IMR-90 (cell line): ENCODE measurements around the gene LIX1. TPM values are rescaled to one million over a fixed set of nuclear protein-coding genes. Genes with fewer than 3 reads are reported as not detected.

Experiments used
- ATAC-seq: fragments of 200-7000 bp; cut with Tn5 transposase; 2 replicates; pipeline ENCODE4 v1.9.1; 2020; ENCODE audit warnings: low read depth, mild to moderate bottlenecking, moderate library complexity
- BruUV-seq: library from RNA; stranded (reverse); fragments of 400-500 nt; replicated peaks from 2 replicates; lab custom pipeline; 2021; lab: Mats Ljungman, UMichigan
- CTCF ChIA-PET: fragments of 300-600 bp; formaldehyde crosslinking; extraction: SDS; loops from one replicate; lab custom pipeline; 2021; ENCODE audit warnings: antibody characterized with exemption; lab: Yijun Ruan, JAX
- POLR2A ChIA-PET: fragments of 300-600 bp; sonication (Branson Sonifier 250); formaldehyde crosslinking; loops from one replicate; lab custom pipeline; 2022; ENCODE audit warnings: antibody characterized with exemption; ENCODE audit not compliant: unreplicated experiment; lab: Charles Lee
- DNase-seq: peaks from one replicate; pipeline ENCODE4 v3.0.0; 2013
- H2AFZ ChIP-seq: replicated peaks from 2 replicates; pipeline ENCODE3; 2013; ENCODE audit warnings: low read length, mild to moderate bottlenecking; ENCODE audit not compliant: poor library complexity
- H2AK5ac ChIP-seq: 2 replicates; pipeline ENCODE4 v1.6.1; 2013; ENCODE audit warnings: low read depth, low read length, inconsistent platforms
- H2AK9ac ChIP-seq: replicated peaks from 2 replicates; pipeline ENCODE3; 2013; ENCODE audit warnings: mild to moderate bottlenecking, low read depth, low read length, moderate library complexity; ENCODE audit not compliant: poor library complexity
- H2BK120ac ChIP-seq: 2 replicates; pipeline ENCODE4 v1.6.1; 2013; ENCODE audit warnings: low read depth, low read length, inconsistent platforms
- H2BK15ac ChIP-seq: 3 replicates; pipeline ENCODE4 v1.6.1; 2013; ENCODE audit warnings: low read depth, low read length, inconsistent platforms
- H2BK20ac ChIP-seq: 2 replicates; pipeline ENCODE4 v1.6.1; 2013; ENCODE audit warnings: low read depth, mild to moderate bottlenecking, inconsistent platforms, low read length, moderate library complexity
- H2BK5ac ChIP-seq: 2 replicates; pipeline ENCODE4 v1.6.1; 2013; ENCODE audit warnings: mild to moderate bottlenecking, low read depth, low read length, inconsistent platforms; ENCODE audit not compliant: poor library complexity, severe bottlenecking
- H3K14ac ChIP-seq: replicated peaks from 2 replicates; pipeline ENCODE4 v1.6.1; 2013; ENCODE audit warnings: low read depth, low read length, inconsistent platforms
- H3K18ac ChIP-seq: 2 replicates; pipeline ENCODE4 v1.6.1; 2013; ENCODE audit warnings: low read depth, low read length, control low read depth
- H3K23ac ChIP-seq: 2 replicates; pipeline ENCODE4 v1.6.1; 2013; ENCODE audit warnings: low read depth, low read length, inconsistent platforms
- H3K27ac ChIP-seq: 2 replicates; pipeline ENCODE4 v1.5.1; 2013; ENCODE audit warnings: mild to moderate bottlenecking, control low read depth, low read length; ENCODE audit not compliant: insufficient read depth
- H3K27me3 ChIP-seq: 2 replicates; pipeline ENCODE4 v1.6.1; 2013; ENCODE audit warnings: low read length; ENCODE audit not compliant: control insufficient read depth, insufficient read depth
- H3K36me3 ChIP-seq: 2 replicates; pipeline ENCODE4 v1.6.1; 2013; ENCODE audit warnings: low read length, mixed read lengths; ENCODE audit not compliant: control insufficient read depth, insufficient read depth
- H3K4ac ChIP-seq: 2 replicates; pipeline ENCODE4 v1.6.1; 2013; ENCODE audit warnings: low read depth, low read length, inconsistent platforms
- H3K4me1 ChIP-seq: 2 replicates; pipeline ENCODE4 v1.6.1; 2013; ENCODE audit warnings: low read length, mixed read lengths; ENCODE audit not compliant: control insufficient read depth, insufficient read depth
- H3K4me2 ChIP-seq: 2 replicates; pipeline ENCODE4 v1.6.1; 2013; ENCODE audit warnings: low read depth, mild to moderate bottlenecking, control low read depth, low read length, moderate library complexity
- H3K4me3 ChIP-seq: 2 replicates; pipeline ENCODE4 v1.5.1; 2013; ENCODE audit warnings: low read depth, mild to moderate bottlenecking, control low read depth, low read length, moderate library complexity; ENCODE audit not compliant: insufficient read depth
- H3K56ac ChIP-seq: 2 replicates; pipeline ENCODE4 v1.6.1; 2013; ENCODE audit warnings: low read length, inconsistent platforms; ENCODE audit not compliant: insufficient read depth; ENCODE audit errors: extremely low read depth
- H3K79me1 ChIP-seq, 2 experiments: 2 replicates each; pipeline ENCODE4 v1.6.1; 2013; ENCODE audit warnings: low read length in 2 of 2, inconsistent platforms in 1 of 2, low read depth in 1 of 2
- H3K9ac ChIP-seq: 2 replicates; pipeline ENCODE4 v1.6.1; 2013; ENCODE audit warnings: low read depth, low read length, control low read depth
- H3K9me1 ChIP-seq: 2 replicates; pipeline ENCODE4 v1.6.1; 2013; ENCODE audit warnings: low read length, inconsistent platforms; ENCODE audit not compliant: insufficient read depth
- H3K9me3 ChIP-seq: 2 replicates; pipeline ENCODE4 v1.6.1; 2013; ENCODE audit warnings: low read length; ENCODE audit not compliant: control insufficient read depth, insufficient read depth
- H4K20me1 ChIP-seq: 2 replicates; pipeline ENCODE4 v1.6.1; 2013; ENCODE audit warnings: low read length, inconsistent platforms; ENCODE audit not compliant: insufficient read depth
- H4K5ac ChIP-seq: 2 replicates; pipeline ENCODE4 v1.6.1; 2013; ENCODE audit warnings: mild to moderate bottlenecking, low read depth, low read length, control low read depth
- H4K8ac ChIP-seq, 2 experiments: 2 replicates each; pipeline ENCODE4 v1.6.1; 2013; ENCODE audit warnings: low read depth in 2 of 2, low read length in 2 of 2, control low read depth in 1 of 2, inconsistent platforms in 1 of 2
- H4K91ac ChIP-seq: 2 replicates; pipeline ENCODE4 v1.6.1; 2013; ENCODE audit warnings: low read depth, low read length, inconsistent platforms; ENCODE audit not compliant: insufficient read depth
- NFE2L2 ChIP-seq: fragments of 150-350 bp; IDR thresholded peaks from 2 replicates; pipeline ENCODE4 v1.6.1; 2016; ENCODE audit warnings: low read depth, mild to moderate bottlenecking, low read length
- RAD21 ChIP-seq: IDR thresholded peaks from 2 replicates; pipeline ENCODE4 v1.6.1; 2012; ENCODE audit warnings: low read length, improper control_type of control experiment
- RCOR1 ChIP-seq: IDR thresholded peaks from 2 replicates; pipeline ENCODE4 v1.6.1; 2012; ENCODE audit warnings: mild to moderate bottlenecking, low read length, improper control_type of control experiment; ENCODE audit not compliant: insufficient replicate concordance
- SMC3 ChIP-seq: fragments of 150-350 bp; IDR thresholded peaks from 2 replicates; pipeline ENCODE4 v1.6.1; 2016; ENCODE audit warnings: low read depth, mild to moderate bottlenecking, antibody characterized with exemption, low read length, moderate library complexity
- dilution Hi-C: fragments of 300-500 bp; cut with HindIII; formaldehyde crosslinking; loops from one replicate; pipeline ENCODE4 v1.14.3; 2018; ENCODE audit warnings: low sequenced_read_pairs; ENCODE audit not compliant: unreplicated experiment
- in situ Hi-C: fragments of 300-500 bp; cut with MboI; formaldehyde crosslinking; loops from 3 replicates; pipeline ENCODE4 v1.14.3; 2019; ENCODE audit warnings: low sequenced_read_pairs, inconsistent platforms, mixed read lengths
- intact Hi-C: fragments of 100-400 bp; cut with micrococcal nuclease; formaldehyde crosslinking; loops from 2 replicates; pipeline ENCODE4 v1.10.0; 2022
- polyA plus RNA-seq, 3 experiments: library from polyadenylated mRNA; depleted of rRNA; stranded (reverse); fragments of >200 nt; gene quantifications; 2 replicates each; pipeline ENCODE4 v1.2.3, GENCODE V29; 2012; ENCODE audit warnings: low replicate concordance in 1 of 3
- total RNA-seq: library from RNA; depleted of rRNA; stranded (reverse); fragments of >200 nt; gene quantifications from 2 replicates; pipeline ENCODE4 v1.2.3, GENCODE V29; 2012

LIX1 gene
- total and polyA plus RNA-seq, 2 of the 4 experiments (the other 2 are of a cell fraction): not detected

GRCh38 chr5:97070234-97070633 lies 72.2 kb downstream of the LIX1 start:
- no peak overlapping the region for H2BK120ac ChIP-seq
- POLR2A ChIA-PET: no interaction called here
- no peak for ATAC-seq
- H4K91ac ChIP-seq: no peak overlapping the region
- no peak overlapping the region for H2AK5ac ChIP-seq
- no peak overlapping the region for H3K4me2 ChIP-seq
- dilution Hi-C loops (no loop called here), in situ Hi-C loops (no loop called here), intact Hi-C loops (no loop called here)
- no peak overlapping the region for H2AFZ ChIP-seq
- H4K8ac ChIP-seq: no peak overlapping the region
- no peak overlapping the region for H3K18ac ChIP-seq
- H4K5ac ChIP-seq: no peak overlapping the region
- H3K79me1 ChIP-seq: no peaks in the 10 kb centered on the region
- CTCF ChIA-PET: interaction anchor here (0.6 to 1.0 kb wide), 2 partner anchors 10 to 28 kb away, joined by 3 read pairs; no protein-coding TSS in a partner anchor
- no peaks in the 10 kb centered on the region for H4K20me1 ChIP-seq
- no peaks in the 10 kb centered on the region for H3K4me1 ChIP-seq
- H3K27ac ChIP-seq: no peak overlapping the region
- TF ChIP-seq RCOR1: no peak
- no peak for TF ChIP-seq SMC3
- no peak for TF ChIP-seq NFE2L2
- TF ChIP-seq RAD21: no peak
- H3K9me1 ChIP-seq: no peaks in the 10 kb centered on the region
- no peaks in the 10 kb centered on the region for H3K36me3 ChIP-seq
- no TSS peak for BruUV-seq
- no peak overlapping the region for H2BK15ac ChIP-seq
- no peak overlapping the region for H3K14ac ChIP-seq
- no peak for DNase-seq
- no peak overlapping the region for H3K23ac ChIP-seq
- no peaks in the 10 kb centered on the region for H3K9me3 ChIP-seq
- no peak overlapping the region for H2BK20ac ChIP-seq
- H3K4ac ChIP-seq: no peak overlapping the region
- H2AK9ac ChIP-seq: no peak overlapping the region
- no peak overlapping the region for H3K4me3 ChIP-seq
- peaks cover 6% of the 10 kb centered on the region for H3K27me3 ChIP-seq
- H3K56ac ChIP-seq: no peak overlapping the region
- H3K9ac ChIP-seq: no peak overlapping the region
- H2BK5ac ChIP-seq: no peak overlapping the region
